K562 (cell line): ENCODE results near the gene RTP5. TPM values are rescaled to one million over a fixed set of nuclear protein-coding genes. Genes with fewer than 3 reads are reported as not detected.

Experiments used
- ADNP ChIP-seq: fragments of 200-800 bp; sonication (Bioruptor generic); IDR thresholded peaks from 2 replicates; pipeline ENCODE4 v1.6.1; 2016; ENCODE audit warnings: missing genetic modification characterization, missing compliant biosample characterization
- PPARD ChIP-seq: fragments of 250-450 bp; sonication (Bioruptor Pico); IDR thresholded peaks from 2 replicates; pipeline ENCODE4 v1.8.0; 2022; ENCODE audit warnings: inconsistent platforms, mild to moderate bottlenecking, moderate library complexity
- ZBTB8A ChIP-seq: fragments of 450-650 bp; IDR thresholded peaks from 2 replicates; pipeline ENCODE4 v1.6.1; 2018; ENCODE audit warnings: mild to moderate bottlenecking, moderate library complexity; ENCODE audit not compliant: partially characterized antibody
- polyA plus RNA-seq, 8 experiments: library from polyadenylated mRNA; depleted of rRNA in 4 of 8; stranded (reverse) in 5 of 8; unstranded in 3 of 8; fragments of >200 nt; fragmentation: Nextera tagmentation in 2 of 8; fragmentation: Illumina TruSeq in 1 of 8; extraction: Ambion mirVana in 2 of 8; extraction: Trizol in 1 of 8; gene quantifications; 2 replicates each; pipeline versions ENCODE4 v1.2.1 to v1.2.3, GENCODE V29; 2011 to 2014; ENCODE audit warnings: inconsistent platforms in 1 of 8, missing spikeins in 1 of 8
- total RNA-seq, 7 experiments: library from RNA; depleted of rRNA in 6 of 7; stranded (reverse); fragments of >200 nt in 6 of 7; fragmentation: Illumina TruSeq in 2 of 7; extraction: Trizol in 2 of 7; gene quantifications; 2 replicates each; pipeline versions ENCODE4 v1.2.1 to v1.2.3, GENCODE V29; 2011 to 2021; ENCODE audit warnings: low replicate concordance in 1 of 7
- TF ChIP-seq, protein P1 (sequence below): fragments of 200-800 bp; sonication (Bioruptor generic); IDR thresholded peaks from 2 replicates; pipeline ENCODE4 v1.6.1; 2017; ENCODE audit warnings: missing genetic modification characterization, missing compliant biosample characterization
- TF ChIP-seq, protein P2 (sequence below): sonication (generic); formaldehyde crosslinking; IDR thresholded peaks from 2 replicates; pipeline ENCODE4 v1.5.0; 2020; ENCODE audit warnings: missing genetic modification reagents
- TF ChIP-seq, protein P3 (sequence below): fragments of 450-650 bp; IDR thresholded peaks from 2 replicates; pipeline ENCODE4 v1.6.1; 2017; ENCODE audit warnings: mild to moderate bottlenecking, moderate library complexity

Gene RTP5
- total and polyA plus RNA-seq, 9 of the 15 experiments (the other 6 are each of a cell fraction or from before 2014, with no cell fraction given) = not detected

DNA sequence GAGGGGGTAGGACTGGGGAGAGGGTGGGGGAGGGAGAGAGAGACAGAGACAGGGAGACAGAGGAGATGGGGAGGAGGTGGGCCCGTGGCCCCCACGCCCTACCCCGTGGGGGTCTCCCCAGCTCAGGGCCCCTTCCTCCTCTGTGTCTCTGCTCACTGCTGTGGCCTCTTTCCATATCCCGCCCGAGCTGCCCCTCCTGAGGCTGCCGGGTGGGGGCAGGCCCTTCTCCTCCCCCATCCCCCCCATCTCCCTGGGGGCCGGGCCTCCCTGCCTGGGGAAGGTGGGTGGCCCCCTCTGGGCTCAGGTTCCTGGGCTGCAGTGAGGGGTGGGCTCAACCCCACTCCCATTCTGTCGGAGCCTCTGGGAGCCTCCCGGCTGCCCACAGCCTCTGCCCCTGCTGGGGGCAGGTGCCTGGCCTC, 10.5 kb upstream of the RTP5 start (continued):
- TF ChIP-seq, protein P1, sequence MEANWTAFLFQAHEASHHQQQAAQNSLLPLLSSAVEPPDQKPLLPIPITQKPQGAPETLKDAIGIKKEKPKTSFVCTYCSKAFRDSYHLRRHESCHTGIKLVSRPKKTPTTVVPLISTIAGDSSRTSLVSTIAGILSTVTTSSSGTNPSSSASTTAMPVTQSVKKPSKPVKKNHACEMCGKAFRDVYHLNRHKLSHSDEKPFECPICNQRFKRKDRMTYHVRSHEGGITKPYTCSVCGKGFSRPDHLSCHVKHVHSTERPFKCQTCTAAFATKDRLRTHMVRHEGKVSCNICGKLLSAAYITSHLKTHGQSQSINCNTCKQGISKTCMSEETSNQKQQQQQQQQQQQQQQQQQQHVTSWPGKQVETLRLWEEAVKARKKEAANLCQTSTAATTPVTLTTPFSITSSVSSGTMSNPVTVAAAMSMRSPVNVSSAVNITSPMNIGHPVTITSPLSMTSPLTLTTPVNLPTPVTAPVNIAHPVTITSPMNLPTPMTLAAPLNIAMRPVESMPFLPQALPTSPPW (CRISPR knock-in tag) = 0 out of 2 replicates have a peak, but pooled peaks have one; percentile 24
- TF ChIP-seq PPARD (CRISPR knock-in tag) (no peak), ZBTB8A (no peak), ADNP (no peak)
- TF ChIP-seq, protein P2, sequence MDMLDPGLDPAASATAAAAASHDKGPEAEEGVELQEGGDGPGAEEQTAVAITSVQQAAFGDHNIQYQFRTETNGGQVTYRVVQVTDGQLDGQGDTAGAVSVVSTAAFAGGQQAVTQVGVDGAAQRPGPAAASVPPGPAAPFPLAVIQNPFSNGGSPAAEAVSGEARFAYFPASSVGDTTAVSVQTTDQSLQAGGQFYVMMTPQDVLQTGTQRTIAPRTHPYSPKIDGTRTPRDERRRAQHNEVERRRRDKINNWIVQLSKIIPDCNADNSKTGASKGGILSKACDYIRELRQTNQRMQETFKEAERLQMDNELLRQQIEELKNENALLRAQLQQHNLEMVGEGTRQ (CRISPR knock-in tag) = no peak
- TF ChIP-seq, protein P3, sequence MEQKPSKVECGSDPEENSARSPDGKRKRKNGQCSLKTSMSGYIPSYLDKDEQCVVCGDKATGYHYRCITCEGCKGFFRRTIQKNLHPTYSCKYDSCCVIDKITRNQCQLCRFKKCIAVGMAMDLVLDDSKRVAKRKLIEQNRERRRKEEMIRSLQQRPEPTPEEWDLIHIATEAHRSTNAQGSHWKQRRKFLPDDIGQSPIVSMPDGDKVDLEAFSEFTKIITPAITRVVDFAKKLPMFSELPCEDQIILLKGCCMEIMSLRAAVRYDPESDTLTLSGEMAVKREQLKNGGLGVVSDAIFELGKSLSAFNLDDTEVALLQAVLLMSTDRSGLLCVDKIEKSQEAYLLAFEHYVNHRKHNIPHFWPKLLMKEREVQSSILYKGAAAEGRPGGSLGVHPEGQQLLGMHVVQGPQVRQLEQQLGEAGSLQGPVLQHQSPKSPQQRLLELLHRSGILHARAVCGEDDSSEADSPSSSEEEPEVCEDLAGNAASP = no peak
